K562 (cell line): ENCODE measurements around the gene NRN1.

ENCODE experiments used
- BRCA1 ChIP-seq, 2 experiments: fragments of 450-650 bp in 1 of 2; sonication (generic) in 1 of 2; formaldehyde crosslinking in 1 of 2; IDR thresholded peaks; 2 replicates each; pipeline versions ENCODE4 v1.5.0 to v1.6.1; 2017 to 2020; ENCODE audit warnings: mild to moderate bottlenecking in 1 of 2, missing genetic modification reagents in 1 of 2
- CTCF ChIP-seq, 3 experiments: IDR thresholded peaks in 2 of 3; conservative IDR thresholded peaks in 1 of 3; 2 replicates each; pipeline ENCODE4 v1.5.1; 2011 to 2012; ENCODE audit warnings: low read length in 3 of 3, mild to moderate bottlenecking in 3 of 3, control low read depth in 2 of 3, improper control_type of control experiment in 1 of 3, inconsistent platforms in 1 of 3, low read depth in 1 of 3, mixed read lengths in 1 of 3, moderate library complexity in 1 of 3; ENCODE audit not compliant: insufficient read depth in 2 of 3
- E2F5 ChIP-seq: sonication (generic); formaldehyde crosslinking; IDR thresholded peaks from 2 replicates; pipeline ENCODE4 v1.8.0; 2022; ENCODE audit warnings: mild to moderate bottlenecking, missing genetic modification reagents
- FOXO4 ChIP-seq: fragments of 450-650 bp; formaldehyde crosslinking; IDR thresholded peaks from 2 replicates; pipeline ENCODE4 v1.4.0; 2020; ENCODE audit warnings: mild to moderate bottlenecking, moderate library complexity
- HDAC6 ChIP-seq: IDR thresholded peaks from 2 replicates; pipeline ENCODE4 v1.6.1; 2012; ENCODE audit warnings: low read depth, mild to moderate bottlenecking, control low read depth, inconsistent platforms, low read length, moderate library complexity
- ID3 ChIP-seq, 2 experiments: fragments of 250-450 bp in 1 of 2; fragments of 450-650 bp in 1 of 2; sonication (Bioruptor Pico) in 1 of 2; IDR thresholded peaks; 2 replicates each; pipeline versions ENCODE4 v1.6.1 to v1.8.0; 2016 to 2021; ENCODE audit warnings: mild to moderate bottlenecking in 2 of 2, moderate library complexity in 2 of 2, missing compliant biosample characterization in 1 of 2, missing genetic modification characterization in 1 of 2
- NFATC3 ChIP-seq: fragments of 450-650 bp; IDR thresholded peaks from 2 replicates; pipeline ENCODE4 v1.6.1; 2017; ENCODE audit warnings: mild to moderate bottlenecking
- POLR2H ChIP-seq: IDR thresholded peaks from 2 replicates; pipeline ENCODE4 v1.6.1; 2016; ENCODE audit warnings: missing genetic modification characterization, low read depth, mild to moderate bottlenecking, control low read depth, missing compliant biosample characterization, moderate library complexity
- SPI1 ChIP-seq: IDR thresholded peaks from 2 replicates; pipeline ENCODE4 v1.6.1; 2011; ENCODE audit warnings: low read depth, low read length, control low read depth, borderline replicate concordance
- STAT5B ChIP-seq: fragments of 250-450 bp; sonication (Bioruptor Pico); IDR thresholded peaks from 2 replicates; pipeline ENCODE4 v1.8.0; 2021; ENCODE audit warnings: mild to moderate bottlenecking, inconsistent platforms
- UBTF ChIP-seq, 2 experiments: IDR thresholded peaks; 2 replicates each; pipeline ENCODE4 v1.6.1; 2012; ENCODE audit warnings: improper control_type of control experiment in 2 of 2, low read depth in 2 of 2, low read length in 2 of 2, borderline replicate concordance in 1 of 2
- USF2 ChIP-seq: sonication (generic); formaldehyde crosslinking; IDR thresholded peaks from 2 replicates; pipeline ENCODE4 v1.5.0; 2020; ENCODE audit warnings: missing genetic modification reagents
- ZNF165 ChIP-seq: fragments of 250-450 bp; sonication (Bioruptor Pico); IDR thresholded peaks from 2 replicates; pipeline ENCODE4 v1.4.0; 2020; ENCODE audit warnings: borderline replicate concordance

- TF ChIP-seq NFATC3 (no peak), CTCF (IDR thresholded peaks at IDR 0.05 in 2 of 3, conservative IDR thresholded peaks at IDR 0.05 in 1 of 3; ENCODE audit: insufficient read depth in 2 of 3, low read depth in 1 of 3, low read length in 3 of 3) (no peak), USF2 (CRISPR knock-in tag) (no peak), STAT5B (CRISPR knock-in tag) (no peak), UBTF (IDR thresholded peaks at IDR 0.05; ENCODE audit: borderline replicate concordance in 1 of 2, low read depth in 2 of 2, low read length in 2 of 2) (no peak), E2F5 (no peak), HDAC6 (no peak), FOXO4 (CRISPR knock-in tag) (no peak), ID3 (CRISPR knock-in tag; IDR thresholded peaks at IDR 0.05) (no peak), ID3 (tag; IDR thresholded peaks at IDR 0.05) (no peak), BRCA1 (IDR thresholded peaks at IDR 0.05) (no peak), BRCA1 (CRISPR knock-in tag; IDR thresholded peaks at IDR 0.05) (no peak), SPI1 (no peak), POLR2H (tag) (no peak), ZNF165 (no peak)
Observed at GRCh38 chr6:6005051-6006005, 1.4 kb downstream of the NRN1 start.
